ENCODE results near the gene RETN.

RETN gene

GRCh38 chr19:7658219-7658686 is 10.6 kb upstream of the RETN start:
- no peak for DNase-seq (ENCODE audit: low read depth)

- no peak for DNase-seq (ENCODE audit: low read depth)
Measured at GRCh38 chr19:7661744-7662538, 6.9 kb upstream of the RETN start.

- DNase-seq (ENCODE audit: low read depth) = no peak
Measured at GRCh38 chr19:7662657-7663056, 6.2 kb upstream of the RETN start.

- DNase-seq (ENCODE audit: low read depth) = no peak
Measured at GRCh38 chr19:7663706-7664105, 5.1 kb upstream of the RETN start.

GRCh38 chr19:7665076-7665475 is 3.8 kb upstream of the RETN start:
- no peak for DNase-seq (ENCODE audit: low read depth)

- DNase-seq (ENCODE audit: low read depth) = no peak
Measured at GRCh38 chr19:7669641-7670040, 792 bp downstream of the RETN start.

GRCh38 chr19:7670150-7670783 is 1.4 kb downstream of the RETN start:
- no peak for DNase-seq (ENCODE audit: low read depth)

GRCh38 chr19:7670790-7671189 is 1.9 kb downstream of the RETN start:
- DNase-seq (ENCODE audit: low read depth) = no peak

GRCh38 chr19:7672522-7672921 is 3.7 kb downstream of the RETN start:
- DNase-seq (ENCODE audit: low read depth) = no peak

GRCh38 chr19:7674010-7675005 is 5.5 kb downstream of the RETN start:
- DNase-seq (ENCODE audit: low read depth) = no peak

- DNase-seq (ENCODE audit: low read depth) = no peak
Measured at GRCh38 chr19:7676376-7676775, 7.5 kb downstream of the RETN start.

GRCh38 chr19:7676854-7677253 is 8.0 kb downstream of the RETN start, which contains the start of gene MCEMP1:
TSS of gene MCEMP1 (plus strand) at chr19:7677090. CDS start at chr19:7677121, 31 bp downstream.
- DNase-seq (ENCODE audit: low read depth) = no peak

- DNase-seq (ENCODE audit: low read depth) = no peak
Measured at GRCh38 chr19:7677669-7678311, 8.9 kb downstream of the RETN start.

GRCh38 chr19:7678971-7679751 is 10.3 kb downstream of the RETN start:
- peak; percentile 42 for DNase-seq (ENCODE audit: low read depth)

- no peak for DNase-seq (ENCODE audit: low read depth)
Measured at GRCh38 chr19:7679771-7680605, 11.1 kb downstream of the RETN start.

- DNase-seq (ENCODE audit: low read depth) = peak; percentile 75
Measured at GRCh38 chr19:7680606-7681339, 11.9 kb downstream of the RETN start, which contains the start of gene TRAPPC5. TSS of gene TRAPPC5 (plus strand) at chr19:7680833. CDS start at chr19:7682254, 1,421 bp downstream.

- peak; percentile 82 for DNase-seq (ENCODE audit: low read depth)
Measured at GRCh38 chr19:7681340-7682174, 12.7 kb downstream of the RETN start.

- DNase-seq (ENCODE audit: low read depth) = no peak
Measured at GRCh38 chr19:7682175-7682855, 13.5 kb downstream of the RETN start.
